K562 (cell line): ENCODE results near the gene DUS1L. TPM values are rescaled to one million over a fixed set of nuclear protein-coding genes. Genes with fewer than 3 reads are reported as not detected.

ENCODE experiments used
- CGGBP1 ChIP-seq: fragments of 250-450 bp; sonication (Bioruptor Pico); IDR thresholded peaks from 2 replicates; pipeline ENCODE4 v1.9.0; 2021; ENCODE audit warnings: mild to moderate bottlenecking
- GATA2 ChIP-seq: sonication (generic); formaldehyde crosslinking; IDR thresholded peaks from 2 replicates; pipeline ENCODE4 v1.4.0; 2020; ENCODE audit warnings: mild to moderate bottlenecking, missing genetic modification reagents
- GTF2B ChIP-seq: IDR thresholded peaks from 2 replicates; pipeline ENCODE4 v1.6.1; 2011; ENCODE audit not compliant: insufficient read length; ENCODE audit errors: extremely low read depth
- KAT8 ChIP-seq: fragments of 450-650 bp; IDR thresholded peaks from 2 replicates; pipeline ENCODE4 v1.6.1; 2016; ENCODE audit warnings: low read depth, mild to moderate bottlenecking
- NFIX ChIP-seq: fragments of 250-450 bp; sonication (Bioruptor Pico); IDR thresholded peaks from 2 replicates; pipeline ENCODE4 v1.4.0; 2020; ENCODE audit warnings: low read depth, mild to moderate bottlenecking, moderate library complexity
- POLR2G ChIP-seq: fragments of 200-400 bp; formaldehyde crosslinking; IDR thresholded peaks from 2 replicates; pipeline ENCODE4 v1.6.1; 2017; ENCODE audit warnings: low read depth, mild to moderate bottlenecking, antibody characterized with exemption, low read length, moderate library complexity
- RFX7 ChIP-seq: fragments of 250-450 bp; sonication (Bioruptor Pico); IDR thresholded peaks from 2 replicates; pipeline ENCODE4 v1.5.1; 2021; ENCODE audit warnings: mild to moderate bottlenecking
- SAFB2 ChIP-seq: fragments of 200-400 bp; formaldehyde crosslinking; IDR thresholded peaks from 2 replicates; pipeline ENCODE4 v1.6.1; 2018; ENCODE audit warnings: borderline replicate concordance, low read length, low read depth, moderate library complexity; ENCODE audit not compliant: severe bottlenecking
- TSC22D4 ChIP-seq: fragments of 450-650 bp; IDR thresholded peaks from 2 replicates; pipeline ENCODE4 v1.6.1; 2016; ENCODE audit warnings: missing genetic modification characterization, missing biosample characterization, control low read depth
- ZC3H8 ChIP-seq: fragments of 450-650 bp; IDR thresholded peaks from 2 replicates; pipeline ENCODE4 v1.6.1; 2017
- ZNF592 ChIP-seq: fragments of 450-650 bp; IDR thresholded peaks from 2 replicates; pipeline ENCODE4 v1.6.1; 2017; ENCODE audit warnings: antibody characterized with exemption, mild to moderate bottlenecking
- polyA plus RNA-seq, 8 experiments: library from polyadenylated mRNA; depleted of rRNA in 4 of 8; stranded (reverse) in 5 of 8; unstranded in 3 of 8; fragments of >200 nt; fragmentation: Nextera tagmentation in 2 of 8; fragmentation: Illumina TruSeq in 1 of 8; extraction: Ambion mirVana in 2 of 8; extraction: Trizol in 1 of 8; gene quantifications; 2 replicates each; pipeline versions ENCODE4 v1.2.1 to v1.2.3, GENCODE V29; 2011 to 2014; ENCODE audit warnings: inconsistent platforms in 1 of 8, missing spikeins in 1 of 8
- total RNA-seq, 7 experiments: library from RNA; depleted of rRNA in 6 of 7; stranded (reverse); fragments of >200 nt in 6 of 7; fragmentation: Illumina TruSeq in 2 of 7; extraction: Trizol in 2 of 7; gene quantifications; 2 replicates each; pipeline versions ENCODE4 v1.2.1 to v1.2.3, GENCODE V29; 2011 to 2021; ENCODE audit warnings: low replicate concordance in 1 of 7
- TF ChIP-seq, protein P1 (sequence below): sonication (generic); formaldehyde crosslinking; IDR thresholded peaks from 2 replicates; pipeline ENCODE4 v1.8.0; 2022; ENCODE audit warnings: missing genetic modification reagents, mild to moderate bottlenecking, borderline replicate concordance
- TF ChIP-seq, protein P2 (sequence below): fragments of 450-650 bp; IDR thresholded peaks from 2 replicates; pipeline ENCODE4 v1.6.1; 2018; ENCODE audit not compliant: partially characterized antibody

The DUS1L gene
- total and polyA plus RNA-seq, 9 of the 15 experiments (the other 6 are each of a cell fraction or from before 2014, with no cell fraction given) = 7.8 to 210 (median 83.9) TPM

- TF ChIP-seq ZNF592 (no peak), NFIX (CRISPR knock-in tag) (no peak), CGGBP1 (CRISPR knock-in tag) (0 out of 2 replicates have a peak, but pooled peaks have one; percentile 66), ZC3H8 (no peak), KAT8 (no peak), RFX7 (CRISPR knock-in tag) (no peak), POLR2G (peak; percentile 93), GTF2B (no peak), TSC22D4 (no peak), GATA2 (CRISPR knock-in tag) (no peak), SAFB2 (no peak)
- TF ChIP-seq, protein P1, sequence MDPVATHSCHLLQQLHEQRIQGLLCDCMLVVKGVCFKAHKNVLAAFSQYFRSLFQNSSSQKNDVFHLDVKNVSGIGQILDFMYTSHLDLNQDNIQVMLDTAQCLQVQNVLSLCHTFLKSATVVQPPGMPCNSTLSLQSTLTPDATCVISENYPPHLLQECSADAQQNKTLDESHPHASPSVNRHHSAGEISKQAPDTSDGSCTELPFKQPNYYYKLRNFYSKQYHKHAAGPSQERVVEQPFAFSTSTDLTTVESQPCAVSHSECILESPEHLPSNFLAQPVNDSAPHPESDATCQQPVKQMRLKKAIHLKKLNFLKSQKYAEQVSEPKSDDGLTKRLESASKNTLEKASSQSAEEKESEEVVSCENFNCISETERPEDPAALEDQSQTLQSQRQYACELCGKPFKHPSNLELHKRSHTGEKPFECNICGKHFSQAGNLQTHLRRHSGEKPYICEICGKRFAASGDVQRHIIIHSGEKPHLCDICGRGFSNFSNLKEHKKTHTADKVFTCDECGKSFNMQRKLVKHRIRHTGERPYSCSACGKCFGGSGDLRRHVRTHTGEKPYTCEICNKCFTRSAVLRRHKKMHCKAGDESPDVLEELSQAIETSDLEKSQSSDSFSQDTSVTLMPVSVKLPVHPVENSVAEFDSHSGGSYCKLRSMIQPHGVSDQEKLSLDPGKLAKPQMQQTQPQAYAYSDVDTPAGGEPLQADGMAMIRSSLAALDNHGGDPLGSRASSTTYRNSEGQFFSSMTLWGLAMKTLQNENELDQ (CRISPR knock-in tag) = no peak
- TF ChIP-seq, protein P2, sequence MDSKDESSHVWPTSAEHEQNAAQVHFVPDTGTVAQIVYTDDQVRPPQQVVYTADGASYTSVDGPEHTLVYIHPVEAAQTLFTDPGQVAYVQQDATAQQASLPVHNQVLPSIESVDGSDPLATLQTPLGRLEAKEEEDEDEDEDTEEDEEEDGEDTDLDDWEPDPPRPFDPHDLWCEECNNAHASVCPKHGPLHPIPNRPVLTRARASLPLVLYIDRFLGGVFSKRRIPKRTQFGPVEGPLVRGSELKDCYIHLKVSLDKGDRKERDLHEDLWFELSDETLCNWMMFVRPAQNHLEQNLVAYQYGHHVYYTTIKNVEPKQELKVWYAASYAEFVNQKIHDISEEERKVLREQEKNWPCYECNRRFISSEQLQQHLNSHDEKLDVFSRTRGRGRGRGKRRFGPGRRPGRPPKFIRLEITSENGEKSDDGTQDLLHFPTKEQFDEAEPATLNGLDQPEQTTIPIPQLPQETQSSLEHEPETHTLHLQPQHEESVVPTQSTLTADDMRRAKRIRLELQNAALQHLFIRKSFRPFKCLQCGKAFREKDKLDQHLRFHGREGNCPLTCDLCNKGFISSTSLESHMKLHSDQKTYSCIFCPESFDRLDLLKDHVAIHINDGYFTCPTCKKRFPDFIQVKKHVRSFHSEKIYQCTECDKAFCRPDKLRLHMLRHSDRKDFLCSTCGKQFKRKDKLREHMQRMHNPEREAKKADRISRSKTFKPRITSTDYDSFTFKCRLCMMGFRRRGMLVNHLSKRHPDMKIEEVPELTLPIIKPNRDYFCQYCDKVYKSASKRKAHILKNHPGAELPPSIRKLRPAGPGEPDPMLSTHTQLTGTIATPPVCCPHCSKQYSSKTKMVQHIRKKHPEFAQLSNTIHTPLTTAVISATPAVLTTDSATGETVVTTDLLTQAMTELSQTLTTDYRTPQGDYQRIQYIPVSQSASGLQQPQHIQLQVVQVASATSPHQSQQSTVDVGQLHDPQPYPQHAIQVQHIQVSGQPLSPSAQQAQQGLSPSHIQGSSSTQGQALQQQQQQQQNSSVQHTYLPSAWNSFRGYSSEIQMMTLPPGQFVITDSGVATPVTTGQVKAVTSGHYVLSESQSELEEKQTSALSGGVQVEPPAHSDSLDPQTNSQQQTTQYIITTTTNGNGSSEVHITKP = no peak
Observed at GRCh38 chr17:82098169-82098938, 32.8 kb upstream of the DUS1L start, which contains the start of gene FASN (continued).
